HepG2 (cell line): ENCODE measurements around the gene RPF1. TPM values are rescaled to one million over a fixed set of nuclear protein-coding genes. Genes with fewer than 3 reads are reported as not detected.

Source experiments
- ATF6 ChIP-seq: sonication (generic); formaldehyde crosslinking; conservative IDR thresholded peaks from 2 replicates; pipeline ENCODE4 v1.4.0; 2020; ENCODE audit warnings: missing genetic modification reagents
- CAMTA2 ChIP-seq: sonication (generic); formaldehyde crosslinking; IDR thresholded peaks from 2 replicates; pipeline ENCODE4 v1.4.0; 2020; ENCODE audit warnings: mild to moderate bottlenecking, missing genetic modification reagents, borderline replicate concordance
- CHD2 ChIP-seq: IDR thresholded peaks from 2 replicates; pipeline ENCODE4 v1.6.1; 2011; ENCODE audit warnings: low read depth, low read length, improper control_type of control experiment
- FOXO1 ChIP-seq: sonication (generic); formaldehyde crosslinking; IDR thresholded peaks from 2 replicates; pipeline ENCODE4 v1.4.0; 2020; ENCODE audit warnings: missing genetic modification reagents
- HBP1 ChIP-seq: IDR thresholded peaks from 2 replicates; pipeline ENCODE4 v1.6.1; 2016; ENCODE audit warnings: low read depth, control low read depth
- HIVEP1 ChIP-seq: sonication (generic); formaldehyde crosslinking; IDR thresholded peaks from 2 replicates; pipeline ENCODE4 v1.4.0; 2020; ENCODE audit warnings: mild to moderate bottlenecking, missing genetic modification reagents
- ISL2 ChIP-seq: sonication (generic); formaldehyde crosslinking; IDR thresholded peaks from 2 replicates; pipeline ENCODE4 v1.5.0; 2020; ENCODE audit warnings: missing genetic modification reagents
- JUN ChIP-seq: sonication (generic); formaldehyde crosslinking; IDR thresholded peaks from 2 replicates; pipeline ENCODE4 v1.4.0; 2020; ENCODE audit warnings: mild to moderate bottlenecking, missing genetic modification reagents
- MTA3 ChIP-seq: sonication (generic); formaldehyde crosslinking; IDR thresholded peaks from 2 replicates; pipeline ENCODE4 v1.4.0; 2020; ENCODE audit warnings: missing genetic modification reagents
- TBL1XR1 ChIP-seq: fragments of 150-350 bp; IDR thresholded peaks from 2 replicates; pipeline ENCODE4 v1.6.1; 2014; ENCODE audit warnings: borderline replicate concordance, low read length; ENCODE audit not compliant: partially characterized antibody
- TBX3 ChIP-seq: fragments of 450-650 bp; IDR thresholded peaks from 2 replicates; pipeline ENCODE4 v1.6.1; 2017; ENCODE audit warnings: antibody characterized with exemption, mild to moderate bottlenecking, inconsistent platforms, borderline replicate concordance
- ZFY ChIP-seq: sonication (generic); formaldehyde crosslinking; IDR thresholded peaks from 2 replicates; pipeline ENCODE4 v1.4.0; 2020; ENCODE audit warnings: missing genetic modification reagents
- ZNF17 ChIP-seq: sonication (generic); formaldehyde crosslinking; IDR thresholded peaks from 2 replicates; pipeline ENCODE4 v1.5.0; 2020; ENCODE audit warnings: mild to moderate bottlenecking, missing genetic modification reagents
- ZNF326 ChIP-seq: sonication (generic); formaldehyde crosslinking; IDR thresholded peaks from 2 replicates; pipeline ENCODE4 v1.4.0; 2020; ENCODE audit warnings: missing genetic modification reagents, borderline replicate concordance
- ZNF350 ChIP-seq: sonication (generic); formaldehyde crosslinking; IDR thresholded peaks from 2 replicates; pipeline ENCODE4 v1.4.0; 2020; ENCODE audit warnings: mild to moderate bottlenecking, low read depth, missing genetic modification reagents, borderline replicate concordance
- ZNF556 ChIP-seq: sonication (generic); formaldehyde crosslinking; IDR thresholded peaks from 2 replicates; pipeline ENCODE4 v1.4.0; 2020; ENCODE audit warnings: mild to moderate bottlenecking, missing genetic modification reagents, borderline replicate concordance
- ZNF704 ChIP-seq: sonication (generic); formaldehyde crosslinking; IDR thresholded peaks from 2 replicates; pipeline ENCODE4 v1.8.1; 2023; ENCODE audit warnings: mild to moderate bottlenecking, inconsistent platforms, moderate library complexity, missing genetic modification reagents, borderline replicate concordance
- ZNF777 ChIP-seq: sonication (generic); formaldehyde crosslinking; IDR thresholded peaks from 2 replicates; pipeline ENCODE4 v1.4.0; 2020; ENCODE audit warnings: missing genetic modification reagents
- ZSCAN25 ChIP-seq: sonication (generic); formaldehyde crosslinking; IDR thresholded peaks from 2 replicates; pipeline ENCODE4 v1.8.0; 2022; ENCODE audit warnings: mild to moderate bottlenecking, missing genetic modification reagents
- polyA plus RNA-seq, 8 experiments: library from polyadenylated mRNA; depleted of rRNA in 3 of 8; stranded (reverse) in 7 of 8; unstranded in 1 of 8; fragments of >200 nt; fragmentation: Illumina TruSeq in 4 of 8; extraction: Trizol in 4 of 8; gene quantifications; 2 replicates each; pipeline versions ENCODE4 v1.2.1 to v1.2.3, GENCODE V29; 2011 to 2016; ENCODE audit warnings: low read depth in 4 of 8, missing spikeins in 1 of 8, mixed read lengths in 1 of 8; ENCODE audit not compliant: insufficient read depth in 1 of 8
- total RNA-seq, 5 experiments: library from RNA; depleted of rRNA; stranded (reverse); fragments of >200 nt; fragmentation: Illumina TruSeq; extraction: Trizol; gene quantifications; 2 replicates each; pipeline ENCODE4 v1.2.3, GENCODE V29; 2016; ENCODE audit warnings: low read depth in 1 of 5
- TF ChIP-seq, protein P1 (sequence below): sonication (generic); formaldehyde crosslinking; IDR thresholded peaks from 2 replicates; pipeline ENCODE4 v1.4.0; 2020; ENCODE audit warnings: mild to moderate bottlenecking, missing genetic modification reagents

The RPF1 gene
- total and polyA plus RNA-seq, 2 of the 13 experiments (the other 11 are each of a cell fraction or from before 2014, with no cell fraction given): 23.0 to 39.0 TPM

DNA sequence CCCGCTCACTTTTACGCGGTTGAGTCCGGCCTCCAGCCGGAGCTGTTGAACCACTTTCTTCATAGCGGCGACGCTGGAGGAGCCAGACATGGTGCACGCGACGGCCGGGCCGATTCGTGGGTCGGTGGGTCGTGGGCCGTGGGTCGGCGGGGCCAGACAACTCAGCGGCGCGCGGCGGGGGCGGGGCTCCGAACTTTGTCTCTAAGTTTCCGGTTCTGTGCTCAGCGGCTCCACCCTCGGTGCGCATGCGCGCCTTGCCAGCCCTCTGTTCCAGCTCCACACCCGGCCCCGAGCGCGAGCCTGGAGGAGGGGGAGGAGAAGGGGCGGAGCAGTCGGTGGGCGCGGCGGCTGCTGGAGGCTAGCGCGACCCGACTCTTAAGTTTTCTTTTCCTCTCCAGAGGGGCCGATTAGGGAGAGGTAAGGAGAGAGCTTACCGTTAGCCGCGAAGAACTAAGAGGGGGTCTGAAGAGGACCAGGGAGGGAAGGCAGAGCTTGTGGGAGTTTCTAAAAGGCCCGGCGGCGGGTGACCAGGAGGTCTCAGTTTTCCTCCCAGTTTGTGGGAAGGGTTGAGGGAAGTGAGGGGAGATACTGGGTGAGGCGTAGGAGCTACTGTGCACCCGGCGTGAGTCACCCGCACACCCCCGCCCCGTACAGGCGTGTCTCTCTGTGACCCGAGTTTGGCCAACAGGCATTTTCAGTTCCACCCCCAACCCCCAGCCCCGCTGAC lies 27.1 kb downstream of the RPF1 start, which contains the start of the genes GNG5 and SPATA1 (continued):
- TF ChIP-seq ZNF17 (no peak), ZNF326 (CRISPR knock-in tag) (no peak), HIVEP1 (CRISPR knock-in tag) (peak; percentile 84), CAMTA2 (CRISPR knock-in tag) (no peak), ZNF704 (no peak; the same call in 1 of the 2 replicates), ZFY (CRISPR knock-in tag) (peak; percentile 73), CHD2 (no peak), ZNF556 (CRISPR knock-in tag) (no peak; the same call in 1 of the 2 replicates), ZSCAN25 (CRISPR knock-in tag) (peak; percentile 64), MTA3 (no peak), FOXO1 (CRISPR knock-in tag) (no peak), TBL1XR1 (no peak), TBX3 (no peak), JUN (no peak), ZNF777 (CRISPR knock-in tag) (peak; percentile 68), HBP1 (no peak), ZNF350 (peak; percentile 60; the same call in 1 of the 2 replicates), ISL2 (CRISPR knock-in tag) (peak; percentile 21; the same call in 1 of the 2 replicates), ATF6 (no peak)
- TF ChIP-seq, protein P1, sequence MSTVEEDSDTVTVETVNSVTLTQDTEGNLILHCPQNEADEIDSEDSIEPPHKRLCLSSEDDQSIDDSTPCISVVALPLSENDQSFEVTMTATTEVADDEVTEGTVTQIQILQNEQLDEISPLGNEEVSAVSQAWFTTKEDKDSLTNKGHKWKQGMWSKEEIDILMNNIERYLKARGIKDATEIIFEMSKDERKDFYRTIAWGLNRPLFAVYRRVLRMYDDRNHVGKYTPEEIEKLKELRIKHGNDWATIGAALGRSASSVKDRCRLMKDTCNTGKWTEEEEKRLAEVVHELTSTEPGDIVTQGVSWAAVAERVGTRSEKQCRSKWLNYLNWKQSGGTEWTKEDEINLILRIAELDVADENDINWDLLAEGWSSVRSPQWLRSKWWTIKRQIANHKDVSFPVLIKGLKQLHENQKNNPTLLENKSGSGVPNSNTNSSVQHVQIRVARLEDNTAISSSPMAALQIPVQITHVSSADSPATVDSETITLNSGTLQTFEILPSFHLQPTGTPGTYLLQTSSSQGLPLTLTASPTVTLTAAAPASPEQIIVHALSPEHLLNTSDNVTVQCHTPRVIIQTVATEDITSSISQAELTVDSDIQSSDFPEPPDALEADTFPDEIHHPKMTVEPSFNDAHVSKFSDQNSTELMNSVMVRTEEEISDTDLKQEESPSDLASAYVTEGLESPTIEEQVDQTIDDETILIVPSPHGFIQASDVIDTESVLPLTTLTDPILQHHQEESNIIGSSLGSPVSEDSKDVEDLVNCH (CRISPR knock-in tag): no peak
